ENCODE results near the gene NCKAP5. TPM values are rescaled to one million over a fixed set of nuclear protein-coding genes. Genes with fewer than 3 reads are reported as not detected.

Gene NCKAP5
- total RNA-seq, 2 experiments from 2014 or later = not detected

- intact Hi-C loops (cut with micrococcal nuclease) = no loop called here
- TF ChIP-seq CTCF (IDR thresholded peaks at IDR 0.05) = no peak
- H3K36me3 Mint-ChIP-seq (ENCODE audit: low read depth) = no peaks in the 10 kb centered on the region
- H3K4me1 Mint-ChIP-seq (ENCODE audit: low read depth) = no peaks in the 10 kb centered on the region
- no peak overlapping the region for H3K27ac Mint-ChIP-seq
- H3K9me3 Mint-ChIP-seq = no peaks in the 10 kb centered on the region
- DNase-seq = no peak
- no peaks in the 10 kb centered on the region for H3K27me3 Mint-ChIP-seq
- POLR2A ChIA-PET = no interaction called here
- no peak overlapping the region for H3K4me3 Mint-ChIP-seq
- no peak for ATAC-seq
- CTCF ChIA-PET = no interaction called here
Measured at GRCh38 chr2:133123904-133124303, 444.4 kb downstream of the NCKAP5 start.

GRCh38 chr2:133123393-133123792, 444.9 kb downstream of the NCKAP5 start:
- ATAC-seq = no peak
- Mint-ChIP-seq H3K4me1 (ENCODE audit: low read depth) (no peaks in the 10 kb centered on the region), H3K27me3 (no peaks in the 10 kb centered on the region), H3K9me3 (no peaks in the 10 kb centered on the region), H3K4me3 (no peak overlapping the region), H3K36me3 (ENCODE audit: low read depth) (no peaks in the 10 kb centered on the region), H3K27ac (no peak overlapping the region)
- TF ChIP-seq CTCF (IDR thresholded peaks at IDR 0.05) = no peak
- ChIA-PET POLR2A (no interaction called here), CTCF (no interaction called here)
- intact Hi-C loops (cut with micrococcal nuclease) = no loop called here
- DNase-seq = no peak

GRCh38 chr2:133122529-133122928, 445.7 kb downstream of the NCKAP5 start:
- no peak overlapping the region for H3K4me3 Mint-ChIP-seq
- H3K27ac Mint-ChIP-seq = no peak overlapping the region
- ATAC-seq (no peak), DNase-seq (no peak)
- H3K4me1 Mint-ChIP-seq (ENCODE audit: low read depth) = no peaks in the 10 kb centered on the region
- CTCF ChIA-PET = no interaction called here
- POLR2A ChIA-PET = no interaction called here
- no peaks in the 10 kb centered on the region for H3K27me3 Mint-ChIP-seq
- intact Hi-C loops (cut with micrococcal nuclease) = no loop called here
- H3K36me3 Mint-ChIP-seq (ENCODE audit: low read depth) = no peaks in the 10 kb centered on the region
- no peaks in the 10 kb centered on the region for H3K9me3 Mint-ChIP-seq
- TF ChIP-seq CTCF (IDR thresholded peaks at IDR 0.05) = no peak

GRCh38 chr2:133120310-133120709, 448.0 kb downstream of the NCKAP5 start:
- no peak for ATAC-seq
- Mint-ChIP-seq H3K9me3 (peaks cover 1% of the 10 kb centered on the region), H3K36me3 (ENCODE audit: low read depth) (no peaks in the 10 kb centered on the region), H3K4me3 (no peak overlapping the region), H3K4me1 (ENCODE audit: low read depth) (no peaks in the 10 kb centered on the region), H3K27me3 (no peaks in the 10 kb centered on the region), H3K27ac (no peak overlapping the region)
- intact Hi-C loops (cut with micrococcal nuclease) = no loop called here
- POLR2A ChIA-PET = no interaction called here
- CTCF ChIA-PET = interaction anchor here (1.0 kb wide), 1 partner anchor 10 kb away, joined by 3 read pairs; no protein-coding TSS in a partner anchor
- no peak for DNase-seq
- TF ChIP-seq CTCF (IDR thresholded peaks at IDR 0.05) = no peak

- no peaks in the 10 kb centered on the region for H3K9me3 Mint-ChIP-seq
- H3K4me1 Mint-ChIP-seq (ENCODE audit: low read depth) = no peaks in the 10 kb centered on the region
- TF ChIP-seq CTCF (IDR thresholded peaks at IDR 0.05) = no peak
- H3K36me3 Mint-ChIP-seq (ENCODE audit: low read depth) = no peaks in the 10 kb centered on the region
- H3K27ac Mint-ChIP-seq = no peak overlapping the region
- DNase-seq (no peak), ATAC-seq (no peak)
- H3K27me3 Mint-ChIP-seq = no peaks in the 10 kb centered on the region
- intact Hi-C loops (cut with micrococcal nuclease) = no loop called here
- ChIA-PET CTCF (no interaction called here), POLR2A (no interaction called here)
- H3K4me3 Mint-ChIP-seq = no peak overlapping the region
Measured at GRCh38 chr2:133110201-133110600, 458.1 kb downstream of the NCKAP5 start.
